AG04449 (cell line): Measurements from ENCODE around the gene PARD6G.

ENCODE experiments used
- CTCF ChIA-PET: fragments of 350-600 bp; formaldehyde crosslinking; extraction: SDS; loops from one replicate; lab custom pipeline; 2021; ENCODE audit warnings: antibody characterized with exemption; lab: Yijun Ruan, JAX
- POLR2A ChIA-PET: fragments of 400-600, 350-600 bp; formaldehyde crosslinking; extraction: SDS; loops from one replicate; lab custom pipeline; 2020; ENCODE audit warnings: antibody characterized with exemption, inconsistent platforms; lab: Yijun Ruan, JAX
- DNase-seq: peaks from one replicate; pipeline ENCODE4 v3.0.0-alpha.2; 2010; ENCODE audit warnings: low read depth, low spot score
- H3K4me3 ChIP-seq: 2 replicates; pipeline ENCODE4 v1.5.1; 2011; ENCODE audit warnings: low read depth, mild to moderate bottlenecking, control low read depth, low read length
- TF ChIP-seq, protein P1 (sequence below): IDR thresholded peaks from one replicate; pipeline ENCODE4 v1.5.1; 2011; ENCODE audit warnings: mild to moderate bottlenecking, moderate library complexity, low read length, control low read depth, inconsistent platforms; ENCODE audit not compliant: insufficient read depth; ENCODE audit errors: missing control alignments

PARD6G gene

GRCh38 chr18:80109676-80110078 is 137.6 kb downstream of the PARD6G start:
- ChIA-PET POLR2A (no interaction called here), CTCF (interaction anchor here (1.5 kb wide), 1 partner anchor 75 kb away, joined by 3 read pairs; no protein-coding TSS in a partner anchor)
- TF ChIP-seq, protein P1, sequence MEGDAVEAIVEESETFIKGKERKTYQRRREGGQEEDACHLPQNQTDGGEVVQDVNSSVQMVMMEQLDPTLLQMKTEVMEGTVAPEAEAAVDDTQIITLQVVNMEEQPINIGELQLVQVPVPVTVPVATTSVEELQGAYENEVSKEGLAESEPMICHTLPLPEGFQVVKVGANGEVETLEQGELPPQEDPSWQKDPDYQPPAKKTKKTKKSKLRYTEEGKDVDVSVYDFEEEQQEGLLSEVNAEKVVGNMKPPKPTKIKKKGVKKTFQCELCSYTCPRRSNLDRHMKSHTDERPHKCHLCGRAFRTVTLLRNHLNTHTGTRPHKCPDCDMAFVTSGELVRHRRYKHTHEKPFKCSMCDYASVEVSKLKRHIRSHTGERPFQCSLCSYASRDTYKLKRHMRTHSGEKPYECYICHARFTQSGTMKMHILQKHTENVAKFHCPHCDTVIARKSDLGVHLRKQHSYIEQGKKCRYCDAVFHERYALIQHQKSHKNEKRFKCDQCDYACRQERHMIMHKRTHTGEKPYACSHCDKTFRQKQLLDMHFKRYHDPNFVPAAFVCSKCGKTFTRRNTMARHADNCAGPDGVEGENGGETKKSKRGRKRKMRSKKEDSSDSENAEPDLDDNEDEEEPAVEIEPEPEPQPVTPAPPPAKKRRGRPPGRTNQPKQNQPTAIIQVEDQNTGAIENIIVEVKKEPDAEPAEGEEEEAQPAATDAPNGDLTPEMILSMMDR = no peak
- H3K4me3 ChIP-seq = peak overlapping the region; percentile 81
- no peak for DNase-seq

DNA sequence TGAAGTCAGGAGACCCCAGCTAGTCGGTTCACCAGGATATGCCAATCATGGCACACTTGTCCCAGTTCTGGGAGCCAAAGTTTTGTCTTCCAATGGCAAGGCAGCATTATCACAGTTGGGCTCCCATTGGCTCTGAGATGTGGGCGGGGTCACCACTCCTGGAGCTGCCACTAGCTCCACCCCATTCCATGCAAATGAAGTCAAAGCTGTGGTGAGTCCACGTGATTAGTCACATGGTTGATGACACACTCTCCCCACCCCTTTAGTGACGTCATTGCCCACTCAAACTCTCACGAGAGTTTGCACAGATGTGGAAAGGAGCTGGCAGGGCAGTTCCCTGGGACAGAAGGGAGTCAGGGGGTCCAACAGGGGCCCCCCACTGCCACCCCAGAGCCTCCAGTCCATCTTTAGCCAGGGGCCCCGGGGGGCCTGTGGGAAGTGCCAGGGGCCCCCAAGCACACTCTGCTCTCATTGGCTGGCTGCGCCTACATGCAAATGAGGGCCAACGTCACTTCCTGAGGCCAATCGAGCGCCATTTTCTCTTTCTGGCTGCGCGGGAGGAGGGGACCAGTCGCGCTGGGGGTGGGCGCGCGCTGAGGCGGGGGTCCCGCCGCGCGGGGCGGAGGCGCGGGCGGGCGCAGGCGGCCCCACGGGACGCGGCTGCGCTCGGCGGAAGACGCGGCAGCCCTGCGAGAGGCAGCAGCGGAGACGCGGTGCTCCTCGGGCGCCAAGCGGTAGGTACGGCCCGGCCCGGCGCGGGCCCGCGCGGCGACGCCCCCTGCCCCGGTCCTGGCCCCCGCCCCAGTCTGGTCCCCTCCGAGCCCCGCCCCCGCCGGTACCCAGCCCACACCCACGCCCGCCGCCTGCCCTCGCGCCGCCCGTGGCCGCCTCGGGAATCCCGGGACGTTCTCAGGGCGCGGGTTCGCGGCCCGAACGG is 138.3 kb downstream of the PARD6G start, which contains the start of gene ADNP2:
Gene ADNP2 (plus strand): TSS at position 524 of the 937 bp plus-strand sequence. CDS start 8,281 bp downstream, outside the sequence.
- DNase-seq = peak; percentile 67
- POLR2A ChIA-PET = interaction anchor here (1.1 kb wide), 1 partner anchor 75 kb away, joined by 3 read pairs; the partner anchor contains the start of gene RBFA
- CTCF ChIA-PET = interaction anchor here (1.5 kb wide), 1 partner anchor 74 kb away, joined by 3 read pairs; no protein-coding TSS in a partner anchor
- TF ChIP-seq, protein P1 = no peak
- peak within 1 kb of the TSS; percentile 81 for H3K4me3 ChIP-seq

GRCh38 chr18:80108121-80108536 is 139.2 kb downstream of the PARD6G start:
- POLR2A ChIA-PET = interaction anchor here (1.1 kb wide), 1 partner anchor 74 kb away, joined by 3 read pairs; the partner anchor contains the start of gene RBFA
- CTCF ChIA-PET = no interaction called here
- no peak for DNase-seq
- no peak overlapping the region for H3K4me3 ChIP-seq
- TF ChIP-seq, protein P1 = no peak

- no peak for DNase-seq
- TF ChIP-seq, protein P1 = no peak
- no peak overlapping the region for H3K4me3 ChIP-seq
- ChIA-PET POLR2A (no interaction called here), CTCF (no interaction called here)
Observed at GRCh38 chr18:80107426-80107825, 139.9 kb downstream of the PARD6G start.
